Stromal cell of bone marrow (primary cell): Measurements from ENCODE around the gene TNIP3.
"Not testable (repeated sequence)": the region's sequence is repeated elsewhere in the genome, so short reads cannot be mapped to it uniquely, and the experiment has no call there.

Source experiments
- DNase-seq: peaks from one replicate; pipeline ENCODE4 v3.0.0-alpha.2; 2012; ENCODE audit warnings: low read depth

Gene TNIP3

GRCh38 chr4:121164291-121164690 is at the start of gene TNIP3:
Gene TNIP3 (minus strand): TSS chr4:121164321. CDS start chr4:121164125, 196 bp downstream.
- DNase-seq: no peak

- DNase-seq: no peak
These were observed 48.7 kb upstream of the TNIP3 start for GRCh38 chr4:121212806-121213205.

GRCh38 chr4:121209171-121209570 is 45.0 kb upstream of the TNIP3 start:
- no peak for DNase-seq

GRCh38 chr4:121208244-121209007 is 44.3 kb upstream of the TNIP3 start:
- no peak for DNase-seq

GRCh38 chr4:121205777-121206176 is 41.7 kb upstream of the TNIP3 start:
- DNase-seq: not testable (repeated sequence)

- no peak for DNase-seq
These were observed 36.8 kb upstream of the TNIP3 start for GRCh38 chr4:121200795-121201472.

GRCh38 chr4:121199742-121200561 is 35.8 kb upstream of the TNIP3 start:
- DNase-seq: no peak

- DNase-seq: no peak
These were observed 34.1 kb upstream of the TNIP3 start for GRCh38 chr4:121198251-121198650.

GRCh38 chr4:121195649-121196048 is 31.5 kb upstream of the TNIP3 start:
- DNase-seq: no peak

- peak; percentile 24 for DNase-seq
These were observed 28.4 kb upstream of the TNIP3 start for GRCh38 chr4:121192480-121192879.

GRCh38 chr4:121192013-121192412 is 27.9 kb upstream of the TNIP3 start:
- no peak for DNase-seq

GRCh38 chr4:121191361-121191760 is 27.2 kb upstream of the TNIP3 start:
- DNase-seq: no peak

GRCh38 chr4:121190389-121190788 is 26.3 kb upstream of the TNIP3 start:
- no peak for DNase-seq

- no peak for DNase-seq
These were observed 25.4 kb upstream of the TNIP3 start for GRCh38 chr4:121189326-121190215.

GRCh38 chr4:121187206-121187605 is 23.1 kb upstream of the TNIP3 start:
- DNase-seq: no peak

- DNase-seq: no peak
These were observed 21.8 kb upstream of the TNIP3 start for GRCh38 chr4:121185960-121186359.

- DNase-seq: no peak
These were observed 19.9 kb upstream of the TNIP3 start for GRCh38 chr4:121183989-121184388.

GRCh38 chr4:121183361-121183760 is 19.2 kb upstream of the TNIP3 start:
- DNase-seq: no peak

- DNase-seq: no peak
These were observed 18.2 kb upstream of the TNIP3 start for GRCh38 chr4:121182296-121182695.

GRCh38 chr4:121181493-121181892 is 17.4 kb upstream of the TNIP3 start:
- no peak for DNase-seq

GRCh38 chr4:121180558-121180957 is 16.4 kb upstream of the TNIP3 start:
- no peak for DNase-seq
